ENCODE measurements around the gene KRTAP5-10.
"Not testable (repeated sequence)": the region's sequence is repeated elsewhere in the genome, so short reads cannot be mapped to it uniquely, and the experiment has no call there.

The KRTAP5-10 gene

DNA sequence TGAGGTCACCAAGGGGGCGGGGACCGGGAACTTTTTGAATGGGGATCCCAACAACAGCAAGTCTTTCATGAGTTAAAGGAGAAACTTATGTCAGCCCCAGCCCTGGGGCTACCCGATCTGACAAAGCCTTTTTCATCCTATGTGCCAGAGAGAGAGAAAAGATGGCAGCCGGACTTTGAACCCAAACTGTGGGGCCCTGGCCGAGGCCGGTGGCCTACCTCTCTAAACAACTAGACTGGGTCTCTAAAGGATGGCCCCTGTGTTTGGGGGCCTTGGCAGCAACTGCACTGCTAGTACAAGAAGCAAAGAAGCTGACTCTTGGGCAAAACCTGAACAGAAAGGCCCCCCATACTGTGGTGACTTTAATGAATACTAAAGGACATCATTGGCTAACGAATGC lies 48.6 kb downstream of the KRTAP5-10 start:
- DNase-seq = not testable (repeated sequence)

DNA sequence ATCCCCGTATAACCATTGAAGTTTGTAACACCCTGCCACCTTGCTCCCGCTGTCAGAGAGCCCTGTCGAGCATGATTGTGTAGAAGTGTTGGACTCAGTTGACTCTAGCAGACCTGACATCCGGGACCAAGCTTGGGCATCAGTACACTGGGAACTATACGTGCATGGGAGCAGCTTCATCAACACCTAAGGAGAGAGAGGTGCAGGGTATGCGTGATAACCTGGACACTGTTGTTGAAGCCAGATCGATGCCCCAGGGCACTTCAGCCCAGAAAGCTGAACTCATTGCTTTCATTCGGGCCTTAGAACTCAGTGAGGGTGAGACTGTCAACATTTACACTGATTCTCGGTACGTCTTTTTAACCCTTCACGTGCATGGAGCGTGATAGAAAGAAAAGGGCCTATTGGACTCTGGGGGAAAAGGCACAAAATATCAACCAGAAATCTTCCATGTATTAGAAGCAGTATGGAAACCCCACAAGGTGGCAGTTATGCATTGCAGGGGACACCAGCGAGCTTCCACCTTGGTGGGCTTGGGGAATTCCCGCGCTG lies 49.1 kb downstream of the KRTAP5-10 start:
- not testable (repeated sequence) for DNase-seq

DNA sequence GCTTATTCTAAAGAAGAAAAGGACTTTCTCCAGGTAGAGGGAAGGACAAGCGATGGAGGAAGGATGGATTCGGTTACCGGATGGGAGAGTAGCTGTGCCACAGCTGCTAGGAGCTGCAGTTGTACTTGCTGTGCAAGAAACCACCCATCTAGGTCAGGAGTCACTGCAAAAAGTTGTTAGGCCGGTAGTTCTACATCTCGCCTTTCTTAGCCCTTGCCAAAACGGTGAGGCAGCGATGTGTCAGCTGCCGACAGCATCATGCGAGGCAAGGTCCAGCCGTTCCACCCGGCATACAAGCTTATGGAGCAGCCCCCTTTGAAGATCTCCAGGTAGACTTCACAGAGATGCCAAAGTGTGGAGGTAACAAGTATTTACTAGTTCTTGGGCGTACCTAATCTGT lies 49.6 kb downstream of the KRTAP5-10 start:
- DNase-seq = not testable (repeated sequence)

All from NCI-H524 (cell line).